ENCODE data around the gene ZNF487.
"Not testable (repeated sequence)": the region's sequence is repeated elsewhere in the genome, so short reads cannot be mapped to it uniquely, and the experiment has no call there.

The ZNF487 gene

GRCh38 chr10:43436291-43437140, at the start of gene ZNF487:
ZNF487 (plus strand) TSS chr10:43437111; CDS start chr10:43475814, 38,703 bp downstream.
- peak; percentile 65 for DNase-seq

DNA sequence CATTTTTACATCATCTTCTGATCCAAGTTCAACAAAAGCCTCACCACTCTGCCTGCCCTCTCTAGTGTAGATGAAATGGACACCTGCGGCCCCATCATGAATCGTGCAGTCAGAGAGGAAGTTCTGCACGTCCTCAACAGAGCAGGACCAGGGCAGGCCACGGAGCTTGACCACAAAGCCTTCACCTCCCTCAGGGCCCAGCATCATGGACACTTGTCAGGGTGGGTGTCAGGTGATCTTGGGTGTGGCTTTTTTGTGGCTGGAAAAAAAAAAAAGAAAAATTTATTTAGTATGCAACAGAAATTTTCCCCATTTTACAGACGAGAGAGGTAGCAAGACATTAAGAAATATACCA, 49.3 kb upstream of the ZNF487 start:
- DNase-seq, result no peak

DNA sequence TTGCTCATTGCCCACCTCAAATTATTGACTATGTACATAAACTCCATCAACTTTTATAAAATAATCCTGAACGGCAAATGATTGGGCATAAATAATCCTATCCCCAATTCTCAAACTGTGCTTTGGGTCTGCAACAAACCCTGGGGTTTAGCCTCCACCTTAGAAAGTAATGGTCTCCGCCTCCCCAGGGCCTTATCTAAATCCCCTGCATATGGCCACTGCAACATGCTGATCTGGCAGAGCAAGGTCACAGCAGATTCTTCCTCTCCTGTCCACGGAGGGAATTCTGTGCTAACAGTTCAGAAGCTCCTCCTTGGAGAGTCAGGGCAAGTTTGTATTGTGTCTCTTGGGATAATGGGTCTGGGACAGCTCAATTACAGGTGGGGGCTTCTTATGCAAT, 47.0 kb upstream of the ZNF487 start:
- DNase-seq, result no peak

DNA sequence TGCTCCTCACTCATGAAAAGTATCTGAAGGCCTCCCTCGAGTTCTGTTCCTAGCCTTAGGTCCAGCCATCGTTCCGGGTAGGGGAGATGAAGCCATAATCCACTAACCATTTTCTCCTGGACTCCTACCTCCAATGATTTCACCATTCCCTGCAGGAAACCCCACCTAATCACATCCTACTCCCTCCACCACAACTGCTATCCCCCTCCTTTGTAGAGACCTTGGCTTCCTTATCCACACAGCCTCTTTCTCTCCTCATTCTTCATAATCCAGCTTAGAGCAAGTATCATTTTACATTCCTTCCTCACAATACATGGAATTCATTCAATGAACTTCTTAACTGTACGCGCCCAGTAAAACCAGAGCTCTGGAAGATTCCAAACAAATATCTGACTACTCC, 46.6 kb upstream of the ZNF487 start:
- DNase-seq, result no peak

DNA sequence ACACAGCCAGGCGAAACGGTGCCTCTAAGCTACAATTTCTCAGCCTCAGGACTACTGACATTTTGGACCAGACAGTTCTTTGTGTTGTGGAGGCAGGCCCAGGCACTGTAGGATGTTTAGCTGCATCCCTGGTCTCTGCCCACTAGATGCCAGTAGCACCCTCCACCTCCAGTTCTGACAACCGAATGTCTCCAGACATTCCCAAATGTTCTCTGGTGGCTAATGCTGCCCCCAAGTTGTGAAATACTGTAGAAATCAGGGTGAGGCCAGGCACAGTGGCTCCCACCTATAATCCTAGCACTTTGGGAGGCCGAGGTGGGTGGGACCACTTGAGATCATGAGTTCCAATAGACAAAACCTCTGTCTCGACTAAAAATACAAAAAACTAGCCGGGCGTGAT, 46.2 kb upstream of the ZNF487 start:
- DNase-seq, result no peak

- DNase-seq, result no peak
Measured at GRCh38 chr10:43391496-43391895, 45.4 kb upstream of the ZNF487 start.

GRCh38 chr10:43392748-43393147, 44.2 kb upstream of the ZNF487 start:
- no peak for DNase-seq

DNA sequence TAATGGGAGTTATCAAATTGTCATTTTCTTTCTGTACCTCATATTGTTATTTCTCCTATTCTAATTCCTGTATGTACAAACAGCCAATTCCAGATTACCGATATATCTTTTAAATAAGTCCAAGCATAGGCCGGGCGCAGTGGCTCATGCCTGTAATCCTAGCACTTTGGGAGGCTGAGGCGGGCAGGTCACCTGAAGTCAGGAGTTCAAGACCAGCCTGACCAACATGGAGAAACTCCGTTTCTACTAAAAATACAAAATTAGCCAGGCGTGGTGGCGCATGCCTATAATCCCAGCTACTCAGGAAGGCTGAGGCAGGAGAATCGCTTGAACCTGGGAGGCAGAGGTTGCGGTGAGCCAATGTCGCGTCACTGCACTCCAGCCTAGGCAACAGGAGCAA, 43.7 kb upstream of the ZNF487 start:
- not testable (repeated sequence) for DNase-seq

- no peak for DNase-seq
Measured at GRCh38 chr10:43393606-43394360, 43.1 kb upstream of the ZNF487 start.

DNA sequence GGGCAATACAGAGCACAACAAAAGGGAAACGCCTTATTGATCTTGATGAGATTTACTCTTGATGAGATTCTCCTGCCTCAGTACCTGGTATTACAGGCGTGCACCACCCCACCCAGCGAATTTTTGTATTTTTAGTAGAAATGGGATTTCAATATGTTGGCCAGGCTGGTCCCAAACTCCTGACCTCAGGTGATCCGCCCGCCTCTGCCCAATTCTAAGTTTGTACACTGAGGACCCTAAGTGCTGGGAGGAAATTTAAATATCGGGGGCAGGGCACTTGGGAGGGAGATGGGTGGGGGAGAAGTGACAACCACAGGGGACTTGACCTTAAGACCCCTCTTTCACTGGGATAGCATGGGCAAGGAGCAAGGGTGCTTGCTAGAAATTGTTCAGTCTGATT, 42.0 kb upstream of the ZNF487 start:
- no peak for DNase-seq

- no peak for DNase-seq
Measured at GRCh38 chr10:43395571-43396060, 41.3 kb upstream of the ZNF487 start.

- peak; percentile 17 for DNase-seq
Measured at GRCh38 chr10:43396061-43396927, 40.6 kb upstream of the ZNF487 start.

- peak; percentile 73 for DNase-seq
Measured at GRCh38 chr10:43396928-43397624, 39.8 kb upstream of the ZNF487 start.

GRCh38 chr10:43398939-43399319, 38.0 kb upstream of the ZNF487 start:
- no peak for DNase-seq

DNA sequence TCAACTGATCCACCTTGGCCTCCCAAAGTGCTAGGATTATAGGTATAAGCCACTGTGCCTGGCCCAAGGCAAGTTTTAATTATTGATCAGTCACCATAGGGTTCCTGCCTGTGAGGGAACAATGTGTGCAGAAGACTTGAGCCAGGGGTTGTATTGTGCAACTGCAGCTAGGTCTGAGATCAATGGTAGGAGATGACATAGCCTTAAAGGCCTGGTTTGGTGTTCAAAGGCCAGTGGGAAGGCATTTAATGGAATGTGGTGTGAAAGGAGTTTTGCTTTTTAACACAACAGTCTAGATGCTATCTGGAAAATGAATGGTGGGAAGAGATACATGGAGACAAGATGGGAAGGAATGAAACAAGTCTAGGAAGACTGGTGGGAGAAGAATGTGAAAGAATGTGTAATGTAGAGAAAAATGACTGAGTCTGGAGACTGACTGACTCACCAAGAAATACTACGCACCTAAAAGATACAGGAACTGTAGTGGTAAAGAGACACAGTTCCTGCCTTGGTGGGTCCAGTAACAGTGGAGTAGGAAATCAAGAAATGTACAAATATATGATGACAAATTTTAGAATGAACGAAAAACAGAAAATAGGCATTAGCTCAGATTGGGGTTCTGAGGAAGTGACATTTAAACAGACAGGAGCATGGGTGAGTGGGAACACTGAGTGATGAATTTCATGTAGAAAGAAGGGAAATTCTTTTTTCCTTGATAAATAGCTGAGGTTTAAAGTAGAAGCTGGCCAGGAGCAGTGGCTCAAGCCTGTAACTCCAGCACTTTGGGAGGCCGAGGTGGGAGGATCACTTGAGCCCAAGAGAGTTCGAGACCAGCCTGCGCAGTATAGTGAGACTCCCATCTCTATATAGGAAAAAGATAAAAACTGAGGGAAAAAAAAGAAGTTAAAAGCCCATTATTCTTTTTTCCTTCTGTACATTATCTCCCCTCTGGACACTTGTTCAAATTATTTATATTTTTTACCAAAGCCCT, 37.3 kb upstream of the ZNF487 start:
- DNase-seq, result no peak

DNA sequence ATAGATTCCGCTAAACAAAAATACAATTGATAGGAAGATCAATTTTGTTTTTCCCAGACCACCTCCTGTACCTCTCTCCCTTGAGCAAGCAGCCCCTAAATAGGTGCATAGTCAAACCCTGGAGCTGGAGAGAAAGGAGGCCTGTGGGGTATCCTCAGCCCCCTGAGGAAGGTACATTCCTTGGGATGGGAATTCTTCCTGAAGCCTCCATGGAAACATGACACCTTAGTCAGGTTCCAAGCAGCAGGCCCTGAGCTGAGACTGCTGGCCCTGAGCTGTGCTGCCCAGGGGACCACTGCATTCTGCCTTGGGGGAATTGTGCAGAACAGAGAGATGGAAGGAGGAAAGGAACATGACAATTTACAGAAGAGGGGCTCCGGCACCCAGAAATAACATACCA, 35.3 kb upstream of the ZNF487 start:
- no peak for DNase-seq

DNA sequence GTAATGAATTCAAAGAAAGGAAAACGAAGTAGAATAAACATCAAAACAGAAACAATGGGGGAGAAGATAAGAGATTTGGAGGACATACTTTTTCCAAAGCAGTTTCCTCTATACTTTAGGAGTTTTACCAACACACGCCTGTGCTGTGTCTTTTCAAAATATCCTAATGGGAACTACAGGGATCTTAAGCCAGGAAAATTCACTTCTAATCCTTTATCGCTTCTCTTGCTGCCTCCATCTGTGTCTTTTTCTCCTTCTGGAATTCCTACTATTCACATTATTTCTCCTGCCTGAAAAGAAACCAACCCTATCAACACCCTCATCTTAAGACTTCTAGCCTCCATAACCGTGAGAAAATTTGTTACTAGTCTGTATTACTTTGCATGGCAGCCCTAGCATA, 34.7 kb upstream of the ZNF487 start:
- DNase-seq, result no peak

GRCh38 chr10:43402880-43403452, 33.9 kb upstream of the ZNF487 start:
- DNase-seq, result no peak

DNA sequence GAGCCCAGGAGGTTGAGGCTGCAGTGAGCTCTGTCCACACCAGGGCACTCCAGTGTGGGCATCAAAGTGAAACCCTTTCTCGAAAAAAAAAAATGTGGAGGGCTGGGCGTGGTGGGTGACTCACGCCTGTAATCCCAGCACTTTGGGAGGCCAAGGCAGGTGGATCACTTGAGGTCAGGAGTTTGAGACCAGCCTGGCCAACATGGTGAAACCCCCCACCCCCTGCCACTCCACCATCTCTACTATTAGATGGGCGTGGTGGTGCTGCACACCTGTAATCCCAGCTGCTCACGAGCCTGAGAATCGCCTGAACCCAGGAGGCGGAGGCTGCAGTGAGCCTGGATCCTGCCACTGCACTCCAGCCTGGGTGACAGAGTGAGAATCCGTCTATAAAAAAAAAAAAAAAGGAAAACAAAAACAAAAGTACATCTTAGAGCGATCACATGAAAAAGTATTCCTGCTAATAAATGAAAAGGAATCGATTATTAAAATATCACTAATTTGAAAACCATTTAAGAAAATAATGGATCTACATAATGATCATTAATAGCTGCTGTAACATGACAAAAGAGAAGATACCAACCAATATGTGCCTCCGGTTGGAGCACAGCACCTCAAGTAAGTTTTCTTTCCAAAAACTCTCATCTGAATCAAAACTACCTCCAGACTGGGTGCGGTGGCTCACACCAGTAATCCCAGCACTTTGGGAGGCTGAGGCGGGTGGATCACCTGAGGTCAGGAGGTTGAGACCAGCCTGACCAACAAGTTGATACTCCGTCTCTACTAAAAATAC, 32.8 kb upstream of the ZNF487 start:
- DNase-seq, result no peak

DNA sequence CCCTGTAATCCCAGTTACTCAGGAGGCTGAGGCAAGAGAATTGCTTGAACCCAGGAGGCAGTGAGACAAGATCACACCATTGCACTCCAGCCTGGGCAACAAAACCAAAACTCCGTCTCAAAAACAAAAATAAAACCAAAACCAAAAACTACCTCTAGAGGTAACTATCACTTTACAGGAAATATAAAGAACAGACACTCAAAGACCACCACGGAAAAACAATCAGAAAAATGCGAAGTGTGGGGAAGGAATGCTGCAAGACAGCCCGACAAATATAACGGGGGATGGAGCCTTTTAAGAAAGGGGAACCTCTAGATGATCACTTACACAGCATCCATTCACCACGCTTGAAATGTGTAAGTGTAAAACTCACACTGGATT, 32.2 kb upstream of the ZNF487 start:
- DNase-seq, result no peak
